PFSK-1 (cell line): ENCODE measurements around the gene MEF2C.

Experiments
- FOXP2 ChIP-seq: optimal IDR thresholded peaks from 2 replicates; pipeline ENCODE3; 2011; ENCODE audit warnings: borderline replicate concordance, control low read depth, inconsistent platforms; ENCODE audit not compliant: insufficient read depth; ENCODE audit errors: extremely low read length, extremely low read depth
- TAF1 ChIP-seq: IDR thresholded peaks from 2 replicates; pipeline ENCODE4 v1.6.1; 2012; ENCODE audit warnings: low read length, control low read depth, borderline replicate concordance; ENCODE audit not compliant: insufficient read depth

DNA sequence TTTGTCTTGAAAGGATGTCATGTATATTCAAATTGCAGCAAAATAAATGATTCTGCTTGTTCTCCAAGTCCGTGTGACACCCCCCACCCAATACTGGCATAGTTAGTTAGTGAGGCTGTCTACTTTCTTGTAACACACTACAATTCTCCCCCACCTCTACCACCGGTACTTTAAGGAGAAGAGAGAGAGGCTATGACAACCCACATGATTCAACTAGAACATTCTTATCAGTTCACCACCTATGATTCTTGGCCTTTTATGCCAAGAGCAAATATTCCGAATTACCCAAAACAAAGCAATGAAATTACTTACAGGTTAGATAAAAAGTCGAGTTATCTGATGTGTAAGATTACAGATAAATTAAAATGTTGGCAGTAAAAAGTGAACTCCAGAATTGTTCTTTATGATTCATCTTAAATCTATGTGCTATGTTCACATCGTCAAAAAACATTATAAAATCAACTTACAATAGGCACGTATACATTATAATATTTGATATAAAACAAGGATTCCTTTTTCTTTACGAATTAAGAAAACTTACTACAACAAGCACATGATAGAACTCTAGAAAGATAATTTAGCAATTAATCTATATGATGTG lies 14.4 kb downstream of the MEF2C start:
- TF ChIP-seq FOXP2 (no peak), TAF1 (no peak)
